HG02763 (cell line): ENCODE data around the gene CALCR.
A peak's percentile ranks its signal among the peaks of the same experiment; 100 is the strongest.

Experiments
- ATAC-seq: cut with Tn5 transposase; IDR thresholded peaks from one replicate; pipeline ENCODE4 v1.9.1; 2021; ENCODE audit warnings: mild to moderate bottlenecking, moderate library complexity; ENCODE audit not compliant: unreplicated experiment

CALCR gene

DNA sequence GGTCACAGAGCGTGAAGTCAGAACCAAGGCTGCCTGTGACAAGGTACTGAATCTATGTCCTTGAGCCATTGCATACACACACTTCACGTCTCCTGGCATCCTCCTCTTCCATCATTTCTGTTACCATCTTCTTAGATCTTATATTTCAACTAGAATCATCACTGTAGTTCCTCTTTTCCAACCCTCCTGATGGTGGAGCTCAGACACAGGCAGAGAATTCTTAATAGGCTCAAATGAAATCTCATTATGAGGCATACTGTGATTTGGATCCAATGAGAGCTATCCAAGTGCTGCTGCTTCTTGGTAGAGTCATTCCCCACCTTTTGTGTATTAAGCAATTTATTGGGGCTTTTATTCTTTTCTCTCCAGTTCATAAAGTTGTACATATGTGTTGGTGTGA, 113.2 kb downstream of the CALCR start:
- no peak for ATAC-seq

DNA sequence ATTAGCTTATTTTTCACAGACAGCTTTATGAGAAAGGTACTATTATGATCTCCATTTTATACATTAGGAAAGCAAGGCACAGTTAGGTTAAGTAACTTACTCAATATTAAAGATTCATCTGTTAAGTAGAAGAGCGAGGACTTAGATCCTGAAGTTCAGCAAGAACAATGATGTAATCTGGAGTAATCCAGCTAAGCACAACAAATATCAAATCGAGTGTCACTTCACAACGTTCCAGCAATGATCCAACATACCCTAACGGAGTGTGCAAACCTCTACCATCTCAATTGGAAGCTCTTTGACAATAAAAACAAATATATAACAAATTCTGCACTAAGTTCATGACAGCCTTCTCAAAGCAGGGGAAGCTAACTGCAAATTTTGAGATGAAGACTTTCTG, 121.3 kb downstream of the CALCR start:
- no peak for ATAC-seq

DNA sequence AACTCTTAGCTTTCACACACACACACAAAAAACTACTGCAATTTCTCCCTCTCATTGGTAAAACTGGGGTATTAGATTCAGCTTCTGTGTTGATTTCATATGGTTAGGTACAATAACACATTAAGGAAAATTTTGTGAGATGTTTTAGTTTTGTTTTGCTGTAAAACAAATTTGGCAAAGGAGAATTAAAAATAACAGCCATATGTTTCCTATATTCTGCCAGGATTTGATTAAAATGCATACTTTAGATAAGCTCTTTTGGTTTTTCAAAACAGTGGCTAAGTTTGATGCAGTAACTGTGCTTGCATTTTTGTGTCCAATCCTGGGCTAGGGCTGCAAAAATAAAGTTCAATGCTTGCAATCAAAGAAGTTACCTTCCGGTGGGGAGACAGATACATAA, 126.3 kb downstream of the CALCR start:
- ATAC-seq: no peak

DNA sequence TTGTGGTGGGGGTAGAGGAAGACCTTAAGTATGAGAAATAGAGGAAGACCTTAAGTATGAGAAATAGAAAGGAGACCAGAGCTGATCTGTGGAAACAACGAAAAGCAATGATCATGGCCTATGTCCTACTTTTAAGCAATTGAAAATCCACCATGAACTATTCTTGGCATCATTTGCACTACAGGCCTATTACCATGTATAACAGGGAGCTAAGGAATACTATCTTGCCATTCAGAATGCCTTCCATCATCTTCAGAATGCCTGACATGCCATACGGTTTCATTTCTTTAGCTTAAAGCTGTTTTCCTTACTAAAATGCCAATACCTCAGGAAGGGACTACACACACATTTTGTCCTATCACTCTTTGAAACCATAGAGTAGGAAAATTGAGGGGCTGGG, 127.0 kb downstream of the CALCR start:
- no peak for ATAC-seq

DNA sequence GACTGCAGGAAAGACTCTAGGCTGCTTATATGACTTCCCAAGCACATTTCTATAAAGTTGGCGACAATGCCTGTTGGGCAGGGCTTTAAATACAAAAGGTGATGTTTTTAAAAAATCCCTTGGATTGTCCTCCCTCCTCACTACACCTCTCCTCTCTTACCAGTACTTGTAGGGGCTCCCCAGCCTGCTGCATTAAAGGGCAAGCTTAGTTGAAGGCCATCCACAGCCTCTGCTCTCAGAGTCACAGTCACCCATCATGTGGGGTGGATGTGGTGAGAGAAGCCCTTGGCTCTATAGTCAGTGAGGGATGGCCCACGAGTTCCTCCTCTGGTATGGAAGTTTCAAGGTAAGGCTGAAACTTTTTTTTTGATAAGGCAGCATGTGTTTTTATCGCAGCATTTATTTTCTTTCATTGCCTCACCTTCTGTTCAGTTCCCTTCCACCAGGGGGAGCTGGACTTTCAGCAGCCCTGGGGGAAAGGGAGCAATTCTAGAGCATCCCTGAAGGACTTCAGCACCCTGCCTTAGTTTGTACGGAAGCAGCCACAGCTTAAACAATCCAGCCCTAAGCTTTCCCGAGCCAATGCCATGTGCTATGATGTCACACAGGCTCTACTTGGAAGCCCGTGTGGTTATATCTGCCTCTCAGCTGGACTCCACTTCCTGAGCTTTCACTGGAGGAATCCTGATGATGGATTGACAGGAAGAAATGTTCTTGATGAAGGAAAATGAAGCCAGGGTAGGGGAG, 131.9 kb downstream of the CALCR start:
- peak; percentile 67 for ATAC-seq

DNA sequence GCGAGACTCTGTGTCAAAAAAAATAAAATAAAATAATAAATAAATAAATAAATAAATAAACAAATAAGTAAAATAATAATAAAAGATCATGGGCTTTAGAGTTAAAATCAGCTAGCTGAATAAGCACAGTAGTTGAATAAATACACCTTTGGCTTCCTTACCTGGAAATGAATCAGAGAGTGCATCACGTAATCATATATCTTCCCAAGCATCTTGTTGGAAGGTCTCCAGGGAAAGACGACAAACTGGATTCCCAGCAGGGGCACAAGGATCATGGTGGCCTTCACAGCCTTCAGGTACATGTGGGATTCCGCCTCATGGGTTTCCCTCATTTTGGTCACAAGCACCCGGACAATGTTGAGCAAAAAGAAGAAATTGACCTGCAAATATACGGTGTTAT, 138.7 kb downstream of the CALCR start:
- no peak for ATAC-seq

DNA sequence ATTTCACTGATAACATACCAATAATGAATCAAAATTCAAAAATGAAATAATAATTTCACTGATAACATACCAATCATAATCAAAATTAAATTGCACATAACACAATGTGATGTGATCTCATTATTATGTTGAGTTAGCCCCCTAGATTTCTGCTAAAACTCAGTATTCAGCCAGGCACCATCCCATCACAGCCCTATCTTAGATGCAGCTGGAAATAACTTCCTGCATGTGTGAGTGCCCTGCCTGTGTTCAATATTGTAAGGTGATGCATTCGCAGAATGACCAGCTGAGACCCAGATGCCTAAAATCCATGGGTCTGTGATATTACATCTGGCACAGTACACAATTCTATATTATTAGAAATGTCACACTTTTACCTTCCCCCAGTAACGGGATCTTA, 142.4 kb downstream of the CALCR start:
- ATAC-seq: no peak

DNA sequence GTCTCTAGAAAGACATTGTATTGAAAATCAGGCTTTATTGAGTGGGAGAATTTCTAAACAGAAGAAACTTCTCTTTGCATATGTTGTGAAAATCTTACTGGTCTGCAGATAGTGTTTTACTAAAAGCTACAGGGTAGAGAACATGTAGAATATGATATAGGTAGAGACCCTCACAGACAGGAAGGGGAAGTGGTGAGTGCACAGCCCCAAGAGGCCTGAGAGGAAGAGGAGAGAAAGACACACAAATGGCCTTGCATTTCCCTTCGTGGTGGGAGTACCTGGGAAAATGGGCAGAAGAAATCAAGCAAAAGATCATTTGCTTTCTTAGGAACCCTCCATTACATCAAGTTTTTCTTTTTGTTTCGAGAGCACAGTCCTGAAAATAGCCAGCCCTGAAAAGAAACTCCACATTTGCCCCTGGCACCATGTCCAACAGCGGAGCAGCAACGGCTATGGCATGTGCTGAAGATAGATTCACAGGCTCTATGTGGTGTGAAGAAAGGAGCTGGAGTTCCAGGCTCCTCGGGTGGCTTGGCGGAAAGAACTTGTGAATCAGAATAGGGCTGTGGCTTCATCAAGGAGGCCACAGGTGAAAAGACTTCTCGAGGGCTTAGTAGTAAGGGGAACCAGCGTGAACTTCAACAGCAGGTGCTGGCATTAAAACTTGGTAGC, 143.5 kb downstream of the CALCR start:
- ATAC-seq: no peak

DNA sequence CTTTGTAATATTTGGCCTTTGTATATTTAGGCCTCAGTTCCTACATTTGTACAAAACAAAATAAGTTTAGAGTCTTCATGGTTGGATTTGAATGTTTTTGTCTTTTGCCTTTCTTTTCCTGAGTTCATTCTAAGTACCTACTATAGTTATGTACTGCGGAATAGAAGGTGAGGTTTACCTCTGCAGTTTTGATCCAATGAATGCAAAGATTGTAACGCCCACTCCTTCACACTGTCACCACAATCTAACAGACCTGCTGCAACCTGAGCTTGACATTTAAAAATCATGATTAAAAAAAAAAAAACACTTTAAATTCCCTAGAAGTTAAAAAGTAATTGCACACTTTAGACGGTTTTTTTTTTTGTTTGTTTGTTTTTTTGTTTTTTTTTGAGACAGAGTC, 145.0 kb downstream of the CALCR start:
- ATAC-seq: no peak

DNA sequence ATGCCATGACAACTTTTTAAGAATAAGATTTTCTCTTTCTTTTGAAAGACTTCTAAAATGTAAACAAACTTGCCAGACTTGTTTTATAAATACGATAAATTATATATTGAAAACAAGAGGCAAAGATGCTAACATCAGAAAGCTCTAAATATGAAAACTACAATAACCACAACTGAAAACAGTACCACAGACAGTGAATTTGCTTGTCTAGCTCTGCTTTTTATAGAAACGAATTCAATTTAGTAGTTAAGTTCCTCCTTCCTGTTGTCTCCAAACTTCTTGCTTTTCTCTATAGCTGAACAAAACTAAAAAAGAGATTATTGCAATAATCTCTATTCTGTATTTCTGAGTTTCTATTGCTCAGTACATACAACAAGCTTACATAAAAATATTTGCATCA, 147.4 kb downstream of the CALCR start:
- no peak for ATAC-seq

DNA sequence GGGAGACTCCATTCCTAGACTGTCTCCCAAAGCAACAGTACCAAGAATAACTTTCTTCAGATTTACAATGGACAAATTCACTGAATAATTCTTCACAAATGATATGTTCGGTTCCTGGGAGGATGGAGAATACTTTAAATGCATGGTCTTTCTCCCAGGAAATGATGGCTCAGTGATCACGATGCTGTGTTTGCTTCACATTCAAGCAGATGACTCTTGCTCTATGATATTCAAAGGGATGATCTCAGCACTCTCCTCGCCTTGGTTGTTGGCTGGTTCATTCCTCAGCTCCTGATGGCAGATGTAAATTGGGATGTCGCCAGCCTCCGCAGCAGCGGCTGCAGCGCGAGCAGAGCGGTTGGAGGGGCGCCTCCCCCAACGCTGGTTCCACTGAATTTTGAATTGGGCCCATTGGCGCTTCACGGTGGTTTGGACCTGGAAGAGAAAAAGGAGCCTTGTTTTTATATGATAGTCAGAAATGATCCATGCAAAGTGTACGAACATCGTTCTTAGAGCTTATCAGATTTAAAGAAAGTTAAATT, 148.3 kb downstream of the CALCR start:
- no peak for ATAC-seq

DNA sequence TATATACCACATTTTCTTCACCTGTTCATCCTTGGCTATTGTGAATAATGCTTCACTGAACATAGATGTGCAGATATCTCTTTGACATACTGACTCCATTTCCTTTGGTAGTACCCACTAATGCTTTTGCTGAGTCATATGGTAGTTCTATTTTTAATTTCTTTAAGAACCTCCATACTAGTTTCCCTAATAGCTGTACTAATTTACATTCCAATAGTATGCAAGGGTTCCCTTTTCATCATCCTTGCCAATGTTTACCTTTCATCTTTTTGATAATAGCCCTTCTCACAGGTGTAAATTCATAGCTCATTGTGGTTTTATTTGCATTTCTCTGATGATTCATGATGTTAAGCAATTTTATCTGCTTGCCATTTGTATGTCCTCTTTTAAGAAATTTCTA, 159.9 kb downstream of the CALCR start:
- no peak for ATAC-seq

DNA sequence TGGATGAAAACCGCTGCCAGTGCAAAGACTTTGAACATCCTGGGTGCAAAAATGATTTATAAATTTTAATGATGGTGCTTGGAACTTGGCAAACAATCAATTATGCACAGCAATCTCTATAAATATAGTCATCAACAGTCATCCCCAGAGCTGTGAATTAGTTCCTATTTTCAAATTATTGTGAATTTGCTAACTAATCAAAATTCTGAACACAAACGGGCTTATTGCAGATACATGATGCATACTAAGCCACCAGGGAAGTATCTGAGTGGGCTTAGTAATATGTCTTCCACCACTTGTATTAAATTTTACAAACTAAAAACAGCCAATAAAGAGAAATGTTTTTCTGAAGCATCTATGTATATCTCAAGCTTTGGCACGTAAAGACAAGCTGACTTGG, 165.2 kb downstream of the CALCR start:
- ATAC-seq: no peak

DNA sequence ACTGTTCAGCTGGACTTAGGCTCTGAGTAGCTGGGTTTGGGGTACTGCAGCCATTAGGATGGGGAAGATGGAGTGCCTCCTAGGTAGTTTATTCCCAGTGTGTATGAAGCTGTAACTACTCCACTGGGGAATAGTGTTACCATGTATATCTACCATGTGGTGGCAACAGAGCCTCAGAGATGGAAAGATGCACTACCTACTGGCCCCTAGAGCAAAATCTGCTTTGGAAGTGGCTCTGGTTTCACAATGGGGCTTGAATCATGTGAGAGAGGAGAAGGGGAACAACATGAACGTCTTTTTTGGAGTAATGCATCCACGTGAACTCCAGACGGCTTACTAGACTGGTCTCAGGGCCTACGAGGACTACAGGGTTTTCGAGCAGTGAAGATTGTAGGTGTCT, 167.3 kb downstream of the CALCR start:
- no peak for ATAC-seq

DNA sequence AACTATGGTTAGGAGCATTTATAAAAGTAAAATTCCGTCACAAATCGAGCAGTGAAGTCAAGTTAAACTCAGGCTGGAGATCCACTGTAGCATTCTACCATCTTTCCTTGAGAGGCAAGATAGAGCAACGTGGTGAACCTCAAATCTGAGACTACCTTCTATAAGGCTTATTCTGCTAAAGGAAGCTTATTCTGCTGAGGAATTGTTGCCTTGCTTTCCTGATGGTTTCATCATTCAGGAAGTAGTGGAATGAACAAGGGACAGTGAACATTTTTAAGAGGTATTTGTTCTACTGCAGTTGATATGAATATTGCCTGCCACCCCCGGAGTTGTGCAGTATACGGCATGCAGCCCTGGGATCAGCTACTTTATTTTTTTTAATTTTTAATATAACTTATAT, 171.6 kb downstream of the CALCR start:
- no peak for ATAC-seq

DNA sequence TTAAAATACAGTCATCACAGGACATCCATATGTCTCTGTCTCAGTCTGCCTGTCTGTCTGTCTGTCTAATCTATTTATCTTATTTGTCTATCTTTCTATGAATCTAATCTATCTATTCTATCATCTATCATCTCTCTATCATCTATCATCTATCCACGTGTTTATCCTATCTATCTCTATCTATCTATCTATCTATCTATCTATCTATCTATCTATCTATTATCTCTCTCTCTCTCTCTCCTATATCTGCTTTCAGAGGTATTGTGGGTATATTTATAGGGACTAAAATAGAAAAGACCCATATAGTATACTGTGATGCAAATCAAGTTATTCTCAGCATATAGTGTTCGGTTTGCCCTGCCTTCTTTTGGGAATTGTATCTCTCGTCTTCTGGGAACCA, 174.9 kb downstream of the CALCR start:
- ATAC-seq: no peak

DNA sequence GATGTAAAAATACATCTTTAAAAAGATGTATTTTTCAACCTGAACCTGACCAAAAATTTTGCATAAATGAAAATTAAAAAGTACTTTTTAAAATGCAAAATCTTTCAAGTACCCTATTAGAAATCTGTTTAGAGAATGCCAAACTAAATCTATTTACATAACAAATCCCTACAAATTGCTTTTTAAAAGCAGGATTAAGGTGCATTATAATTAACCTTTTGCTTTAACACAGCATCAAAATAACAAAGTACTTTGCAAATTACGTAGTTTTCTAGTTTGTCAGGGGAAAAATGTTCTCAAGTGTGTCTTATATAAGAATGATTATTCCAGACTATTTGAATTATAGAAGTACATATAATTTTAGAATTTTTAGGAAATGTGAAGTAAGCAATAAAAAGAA, 181.5 kb downstream of the CALCR start:
- ATAC-seq: no peak

DNA sequence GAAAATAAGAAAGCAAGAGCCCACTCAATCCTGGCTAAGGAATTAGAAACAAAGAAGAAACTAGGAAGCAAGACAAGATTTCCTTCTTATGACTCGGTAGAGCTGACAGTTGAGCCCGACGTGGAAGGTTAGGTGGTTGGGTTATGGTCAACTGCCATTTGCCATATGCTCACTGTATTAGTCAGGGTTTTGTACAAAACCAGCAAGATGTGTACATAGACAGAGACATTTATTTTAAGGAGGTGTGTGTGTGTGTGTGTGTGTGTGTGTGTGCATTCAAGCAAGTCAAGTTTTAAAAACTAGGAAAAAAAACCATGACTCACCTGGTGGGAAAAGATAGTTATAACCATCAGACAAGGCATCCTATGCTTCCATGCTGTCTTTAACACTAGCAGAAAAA, 183.9 kb downstream of the CALCR start:
- ATAC-seq: no peak

DNA sequence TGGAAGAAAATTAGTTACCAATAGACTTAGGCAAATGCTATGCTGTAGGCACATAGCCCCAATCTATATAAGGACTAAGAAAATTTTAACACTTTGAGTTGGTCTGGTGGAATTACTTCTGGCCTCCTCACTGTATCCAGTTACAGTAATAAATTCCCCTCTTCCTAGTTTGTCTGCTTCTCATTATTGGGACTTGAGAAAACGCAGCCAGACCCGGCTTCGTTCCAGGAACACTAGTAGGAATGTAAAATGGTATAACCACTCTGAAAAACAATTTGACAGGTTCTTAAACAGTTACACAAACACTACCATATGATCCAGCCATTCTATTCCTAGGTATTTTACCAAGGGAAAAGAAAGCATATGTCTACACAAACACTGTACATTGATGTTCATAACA, 192.2 kb downstream of the CALCR start:
- no peak for ATAC-seq

DNA sequence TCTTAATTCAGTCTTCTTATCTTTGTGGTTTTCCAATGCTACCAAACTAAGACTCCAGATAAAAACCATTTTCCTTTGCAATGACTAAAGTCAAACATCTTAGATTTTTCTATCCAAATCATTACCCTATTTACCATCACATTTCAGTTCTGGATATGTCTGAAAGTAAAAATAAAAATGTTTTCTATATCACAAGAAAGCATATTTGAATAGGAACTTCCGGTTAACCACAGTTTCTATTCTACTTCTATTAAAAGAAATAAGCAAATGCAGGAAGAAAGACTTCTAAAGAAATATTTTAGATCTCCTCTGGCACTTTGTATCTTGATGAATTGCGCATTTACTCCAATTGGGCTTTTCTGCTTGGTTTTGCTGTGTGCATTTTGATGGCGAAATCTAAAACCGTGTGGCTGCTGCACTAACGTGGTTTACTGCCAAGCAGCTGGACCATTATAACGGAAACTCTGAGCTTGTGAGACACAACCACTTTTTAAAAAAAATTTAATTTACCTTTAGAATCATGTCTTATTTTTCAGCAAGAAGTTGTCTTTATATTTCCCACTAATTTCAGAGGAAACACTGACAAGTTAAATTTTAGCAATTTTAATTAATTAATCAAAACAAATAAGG, 196.3 kb downstream of the CALCR start:
- ATAC-seq: peak; percentile 46

DNA sequence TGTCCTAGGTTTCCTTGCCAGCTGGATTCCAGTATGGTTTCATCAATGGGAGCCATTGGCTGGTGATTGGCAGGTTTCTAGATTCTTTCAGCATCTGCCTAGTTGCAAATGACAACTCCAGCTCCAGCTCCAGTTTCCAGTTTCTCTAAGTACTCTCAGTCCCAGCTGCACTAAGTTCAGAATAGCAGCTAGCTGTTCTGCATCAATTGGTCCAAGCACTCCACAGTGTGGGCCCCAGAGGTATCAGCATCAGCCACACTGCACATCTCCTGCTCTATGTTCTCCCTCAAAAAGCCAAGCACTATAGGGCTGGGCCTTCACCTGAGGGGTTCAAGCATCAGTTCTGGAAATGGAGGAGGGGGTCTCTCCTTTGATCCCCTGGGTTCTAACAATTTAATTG, 198.9 kb downstream of the CALCR start:
- ATAC-seq: peak; percentile 60
